Hepatocyte (in vitro differentiated cells): ENCODE data around the gene ASGR2. TPM values are rescaled to one million over a fixed set of nuclear protein-coding genes. Genes with fewer than 3 reads are reported as not detected.
"Not testable (repeated sequence)": the region's sequence is repeated elsewhere in the genome, so short reads cannot be mapped to it uniquely, and the experiment has no call there.

ENCODE experiments used
- DNase-seq: peaks from one replicate; pipeline ENCODE4 v3.0.0-alpha.2; 2016; ENCODE audit warnings: low spot score
- H2AFZ ChIP-seq: fragments of 200-600 bp; sonication (generic); 2 replicates; pipeline ENCODE4 v1.6.0; 2016; ENCODE audit warnings: antibody characterized with exemption, mild to moderate bottlenecking
- H3K27ac ChIP-seq: fragments of 200-600 bp; sonication (generic); 2 replicates; pipeline ENCODE4 v1.5.1; 2016; ENCODE audit warnings: mild to moderate bottlenecking
- H3K27me3 ChIP-seq: fragments of 200-600 bp; sonication (generic); 2 replicates; pipeline ENCODE4 v1.6.1; 2016
- H3K36me3 ChIP-seq: fragments of 200-600 bp; sonication (generic); replicated peaks from 2 replicates; pipeline ENCODE4 v1.5.1; 2016; ENCODE audit warnings: low read depth; ENCODE audit not compliant: insufficient read depth
- H3K4me1 ChIP-seq: fragments of 200-600 bp; sonication (generic); 2 replicates; pipeline ENCODE4 v1.5.1; 2016; ENCODE audit warnings: mild to moderate bottlenecking, moderate library complexity; ENCODE audit not compliant: insufficient read depth
- H3K4me2 ChIP-seq: fragments of 200-600 bp; sonication (generic); 2 replicates; pipeline ENCODE4 v1.6.0; 2016
- H3K4me3 ChIP-seq: fragments of 200-600 bp; sonication (generic); 2 replicates; pipeline ENCODE4 v1.5.1; 2016; ENCODE audit warnings: mild to moderate bottlenecking
- H3K79me2 ChIP-seq: fragments of 200-600 bp; sonication (generic); 2 replicates; pipeline ENCODE4 v1.6.0; 2017; ENCODE audit warnings: mild to moderate bottlenecking
- H3K9me2 ChIP-seq: fragments of 200-600 bp; sonication (generic); replicated peaks from 2 replicates; pipeline ENCODE4 v1.6.0; 2017; ENCODE audit warnings: mild to moderate bottlenecking; ENCODE audit not compliant: insufficient read depth
- H3K9me3 ChIP-seq: fragments of 200-600 bp; sonication (generic); 2 replicates; pipeline ENCODE4 v1.5.1; 2016; ENCODE audit warnings: low read depth, mild to moderate bottlenecking
- H4K20me1 ChIP-seq: fragments of 200-600 bp; sonication (generic); 2 replicates; pipeline ENCODE4 v1.6.0; 2016; ENCODE audit warnings: mild to moderate bottlenecking; ENCODE audit not compliant: insufficient read depth, poor library complexity, severe bottlenecking
- EZH2 ChIP-seq: fragments of 200-600 bp; sonication (generic); IDR thresholded peaks from 2 replicates; pipeline ENCODE4 v1.6.1; 2016; ENCODE audit warnings: antibody characterized with exemption, mild to moderate bottlenecking, borderline replicate concordance
- EZH2phosphoT487 ChIP-seq: fragments of 200-600 bp; sonication (generic); IDR thresholded peaks from one replicate; pipeline ENCODE4 v1.6.1; 2018; ENCODE audit warnings: antibody characterized with exemption, mild to moderate bottlenecking, low read depth, moderate library complexity; ENCODE audit not compliant: unreplicated experiment, severe bottlenecking
- WGBS: methylation state at CpG from one replicate; pipeline ENCODE4 v1.1.6; 2016; ENCODE audit warnings: low lambda C conversion rate; ENCODE audit errors: missing lambda C conversion rate; 5-methylcytosine and 5-hydroxymethylcytosine counted together
- polyA plus RNA-seq: library from polyadenylated mRNA; unstranded; fragments of >200 nt; fragmentation: Nextera tagmentation; extraction: Ambion mirVana; gene quantifications from 2 replicates; pipeline ENCODE4 v1.2.1, GENCODE V29; 2016
- total RNA-seq: library from RNA; depleted of rRNA; stranded (reverse); fragments of >200 nt; gene quantifications from 2 replicates; pipeline ENCODE4 v1.2.3, GENCODE V29; 2014
- TF ChIP-seq, protein P1 (sequence below): fragments of 200-600 bp; sonication (generic); IDR thresholded peaks from 2 replicates; pipeline ENCODE4 v1.5.1; 2016; ENCODE audit warnings: antibody characterized with exemption, mild to moderate bottlenecking; ENCODE audit not compliant: poor library complexity

ASGR2 gene
- total and polyA plus RNA-seq, 2 experiments from 2014 or later = 65.5 to 90.6 TPM

- H4K20me1 ChIP-seq = no peaks in the 10 kb centered on the region
- no peak overlapping the region for H3K4me2 ChIP-seq
- no peaks in the 10 kb centered on the region for H3K9me2 ChIP-seq
- no peaks in the 10 kb centered on the region for H3K79me2 ChIP-seq
- H2AFZ ChIP-seq = no peak overlapping the region
- H3K4me1 ChIP-seq = peaks cover 6% of the 10 kb centered on the region
- no peak overlapping the region for H3K27ac ChIP-seq
- TF ChIP-seq EZH2 (no peak), EZH2phosphoT487 (no peak)
- TF ChIP-seq, protein P1, sequence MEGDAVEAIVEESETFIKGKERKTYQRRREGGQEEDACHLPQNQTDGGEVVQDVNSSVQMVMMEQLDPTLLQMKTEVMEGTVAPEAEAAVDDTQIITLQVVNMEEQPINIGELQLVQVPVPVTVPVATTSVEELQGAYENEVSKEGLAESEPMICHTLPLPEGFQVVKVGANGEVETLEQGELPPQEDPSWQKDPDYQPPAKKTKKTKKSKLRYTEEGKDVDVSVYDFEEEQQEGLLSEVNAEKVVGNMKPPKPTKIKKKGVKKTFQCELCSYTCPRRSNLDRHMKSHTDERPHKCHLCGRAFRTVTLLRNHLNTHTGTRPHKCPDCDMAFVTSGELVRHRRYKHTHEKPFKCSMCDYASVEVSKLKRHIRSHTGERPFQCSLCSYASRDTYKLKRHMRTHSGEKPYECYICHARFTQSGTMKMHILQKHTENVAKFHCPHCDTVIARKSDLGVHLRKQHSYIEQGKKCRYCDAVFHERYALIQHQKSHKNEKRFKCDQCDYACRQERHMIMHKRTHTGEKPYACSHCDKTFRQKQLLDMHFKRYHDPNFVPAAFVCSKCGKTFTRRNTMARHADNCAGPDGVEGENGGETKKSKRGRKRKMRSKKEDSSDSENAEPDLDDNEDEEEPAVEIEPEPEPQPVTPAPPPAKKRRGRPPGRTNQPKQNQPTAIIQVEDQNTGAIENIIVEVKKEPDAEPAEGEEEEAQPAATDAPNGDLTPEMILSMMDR = no peak
- H3K36me3 ChIP-seq = no peaks in the 10 kb centered on the region
- no peak for DNase-seq
- WGBS = 90% methylated on average over 8 of the region's 8 CpGs
- no peak overlapping the region for H3K4me3 ChIP-seq
- no peaks in the 10 kb centered on the region for H3K27me3 ChIP-seq
- no peaks in the 10 kb centered on the region for H3K9me3 ChIP-seq
These were observed 14.7 kb upstream of the ASGR2 start for GRCh38 chr17:7129311-7129710.

- peaks cover 6% of the 10 kb centered on the region for H3K4me1 ChIP-seq
- H3K9me3 ChIP-seq = no peaks in the 10 kb centered on the region
- TF ChIP-seq EZH2phosphoT487 (no peak), EZH2 (no peak)
- TF ChIP-seq, protein P1 = no peak
- no peaks in the 10 kb centered on the region for H3K79me2 ChIP-seq
- no peak overlapping the region for H3K4me3 ChIP-seq
- no peaks in the 10 kb centered on the region for H3K27me3 ChIP-seq
- no peak overlapping the region for H2AFZ ChIP-seq
- no peaks in the 10 kb centered on the region for H3K9me2 ChIP-seq
- no peaks in the 10 kb centered on the region for H4K20me1 ChIP-seq
- H3K4me2 ChIP-seq = no peak overlapping the region
- DNase-seq = no peak
- H3K36me3 ChIP-seq = no peaks in the 10 kb centered on the region
- WGBS = 59% methylated on average over 5 of the region's 5 CpGs
- no peak overlapping the region for H3K27ac ChIP-seq
These were observed 13.5 kb upstream of the ASGR2 start for GRCh38 chr17:7128160-7128559.

DNA sequence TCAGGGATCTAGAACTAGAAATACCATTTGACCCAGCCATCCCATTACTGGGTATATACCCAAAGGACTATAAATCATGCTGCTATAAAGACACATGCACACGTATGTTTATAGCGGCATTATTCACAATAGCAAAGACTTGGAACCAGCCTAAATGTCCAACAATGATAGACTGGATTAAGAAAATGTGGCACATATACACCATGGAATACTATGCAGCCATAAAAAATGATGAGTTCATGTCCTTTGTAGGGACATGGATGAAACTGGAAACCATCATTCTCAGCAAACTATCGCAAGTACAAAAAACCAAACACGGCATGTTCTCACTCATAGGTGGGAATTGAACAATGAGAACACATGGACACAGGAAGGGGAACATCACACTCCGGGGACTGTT is 12.9 kb upstream of the ASGR2 start:
- H3K4me1 ChIP-seq, H3K4me3 ChIP-seq, H3K9me3 ChIP-seq, DNase-seq, H3K27me3 ChIP-seq, H2AFZ ChIP-seq, H4K20me1 ChIP-seq, H3K79me2 ChIP-seq, H3K9me2 ChIP-seq, H3K4me2 ChIP-seq, H3K27ac ChIP-seq, H3K36me3 ChIP-seq: not testable (repeated sequence)
- 99% methylated on average over 5 of the region's 5 CpGs for WGBS

DNA sequence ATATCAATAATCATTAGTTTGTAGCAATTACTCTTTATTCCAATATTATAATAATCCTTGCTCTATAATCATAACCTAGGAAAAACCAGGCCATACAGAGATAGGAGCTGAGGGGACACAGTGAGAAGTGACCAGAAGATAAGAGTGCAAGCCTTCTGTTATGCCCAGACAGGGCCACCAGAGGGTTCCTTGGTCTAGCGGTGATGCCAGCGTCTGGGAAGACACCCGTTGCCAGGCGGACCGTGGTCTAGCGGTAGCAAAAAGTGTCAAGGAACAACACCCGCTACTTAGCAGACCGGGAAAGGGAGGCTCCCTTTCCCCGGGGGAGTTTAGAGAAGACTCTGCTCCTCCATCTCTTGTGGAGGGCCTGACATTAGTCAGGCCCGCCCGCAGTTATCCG is 11.8 kb upstream of the ASGR2 start:
- H3K9me2 ChIP-seq, H3K4me3 ChIP-seq, H3K27ac ChIP-seq, H3K27me3 ChIP-seq, H2AFZ ChIP-seq, DNase-seq, H3K36me3 ChIP-seq, H3K79me2 ChIP-seq, H3K9me3 ChIP-seq, H4K20me1 ChIP-seq, H3K4me1 ChIP-seq, H3K4me2 ChIP-seq: not testable (repeated sequence)
- 89% methylated on average over 12 of the region's 12 CpGs for WGBS

GRCh38 chr17:7124923-7125322 is 10.3 kb upstream of the ASGR2 start:
- Histone ChIP-seq H3K4me1 (no peaks in the 10 kb centered on the region), H2AFZ (no peak overlapping the region), H3K27me3 (no peaks in the 10 kb centered on the region), H3K4me2 (no peak overlapping the region), H3K9me2 (no peaks in the 10 kb centered on the region), H3K27ac (no peak overlapping the region), H3K4me3 (no peak overlapping the region), H3K36me3 (no peaks in the 10 kb centered on the region), H3K9me3 (no peaks in the 10 kb centered on the region), H3K79me2 (no peaks in the 10 kb centered on the region), H4K20me1 (no peaks in the 10 kb centered on the region)
- DNase-seq = no peak
- 96% methylated on average over 5 of the region's 5 CpGs for WGBS
- TF ChIP-seq, protein P1 = no peak
- no peak for TF ChIP-seq EZH2phosphoT487
- TF ChIP-seq EZH2 = no peak
